Pancreas (tissue), 10 donors: ENCODE data around the gene CDK19. TPM values are rescaled to one million over a fixed set of nuclear protein-coding genes. Genes with fewer than 3 reads are reported as not detected.

Experiments used
- ATAC-seq, 4 donors: fragments of 200-7000 bp; cut with Tn5 transposase; one replicate each; pipeline versions ENCODE4 v1.8.0 to v1.9.1; 2020; ENCODE audit warnings: mild to moderate bottlenecking in 4 of 4, moderate library complexity in 4 of 4
- DNase-seq, 6 donors: peaks; one replicate each; pipeline ENCODE4 v3.0.0-alpha.2; 2020
- FAIRE-seq: peaks from 2 replicates; lab custom pipeline; 2012; peaks lifted over from hg19 to GRCh38; lab: Jason Lieb, UNC
- H3K27ac ChIP-seq, 4 donors: fragments of 200-600 bp; sonication (generic); 1 replicate in 3 of 4; 2 replicates in 1 of 4; pipeline versions ENCODE4 v1.5.0 to v1.8.0; 2020
- H3K27me3 ChIP-seq, 4 donors: fragments of 200-600 bp; one replicate each; pipeline ENCODE4 v1.8.0; 2021
- H3K36me3 ChIP-seq, 3 donors: fragments of 200-600 bp; sonication (generic) in 1 of 3; one replicate each; pipeline versions ENCODE4 v1.5.0 to v1.8.0; 2020 to 2021
- H3K4me1 ChIP-seq, 3 donors: fragments of 200-600 bp; one replicate each; pipeline ENCODE4 v1.8.0; 2021
- H3K4me3 ChIP-seq, 4 donors: fragments of 200-600 bp; sonication (generic) in 2 of 4; one replicate each; pipeline versions ENCODE4 v1.5.0 to v1.8.0; 2020 to 2021
- H3K9me3 ChIP-seq, 4 donors: fragments of 200-600 bp; one replicate each; pipeline ENCODE4 v1.8.0; 2021
- WGBS, 2 donors: extraction: QIAGEN DNeasy Blood & Tissue Kit; methylation state at CpG; one replicate each; pipeline ENCODE4 v1.1.7; 2013; 5-methylcytosine and 5-hydroxymethylcytosine counted together
- intact Hi-C, 3 donors: fragments of 100-400 bp; cut with DNase I; formaldehyde crosslinking; loops; one replicate each; pipeline versions ENCODE4 v1.11.1 to v1.14.2; 2022
- polyA plus RNA-seq, 2 donors: library from polyadenylated mRNA; stranded (reverse); fragments of 200-250 nt; gene quantifications; one replicate each; pipeline ENCODE4 v1.2.3, GENCODE V29; 2013
- total RNA-seq, 6 donors: library from RNA; stranded (reverse); fragmentation: NEBNext Ultra II Directional in 4 of 6; extraction: Animal tissue kit (Norgen Biotek cat#: 25700) in 4 of 6; gene quantifications; one replicate each; pipeline versions ENCODE4 v1.2.1 to v1.2.4, GENCODE V29; 2021 to 2023
- TF ChIP-seq, protein P1 (sequence below), 4 donors: fragments of 200-600 bp; sonication (generic) in 3 of 4; IDR thresholded peaks; one replicate each; pipeline versions ENCODE4 v1.5.0 to v1.8.0; 2021; ENCODE audit warnings: antibody characterized with exemption in 4 of 4
- donor health status: healthy with polysubstance abuse.
- donor health status: DM: no; HTN: no; CAD: no; lungs with moderate emphysema.
- donor health status: DM: no; HTN: no; CAD: no.
- donor health status: control.
- donor health status: control.
- donor health status: Bipolar disorder and iron deficiency.
- donor health status: DM: yes; HTN: yes; CAD: no.
- donor health status: DM: no; HTN: no; CAD: no.
- donor health status: DM: no; HTN: no; CAD: no.
- donor health status: DM: yes; HTN: yes; CAD: no.

Gene CDK19
- total and polyA plus RNA-seq, 8 donors, result 2.4 to 14.7 (median 4.7) TPM

GRCh38 chr6:110665600-110665999 lies 149.7 kb downstream of the CDK19 start:
- no peak overlapping the region for H3K4me3 ChIP-seq
- DNase-seq, result no peak
- TF ChIP-seq, protein P1, sequence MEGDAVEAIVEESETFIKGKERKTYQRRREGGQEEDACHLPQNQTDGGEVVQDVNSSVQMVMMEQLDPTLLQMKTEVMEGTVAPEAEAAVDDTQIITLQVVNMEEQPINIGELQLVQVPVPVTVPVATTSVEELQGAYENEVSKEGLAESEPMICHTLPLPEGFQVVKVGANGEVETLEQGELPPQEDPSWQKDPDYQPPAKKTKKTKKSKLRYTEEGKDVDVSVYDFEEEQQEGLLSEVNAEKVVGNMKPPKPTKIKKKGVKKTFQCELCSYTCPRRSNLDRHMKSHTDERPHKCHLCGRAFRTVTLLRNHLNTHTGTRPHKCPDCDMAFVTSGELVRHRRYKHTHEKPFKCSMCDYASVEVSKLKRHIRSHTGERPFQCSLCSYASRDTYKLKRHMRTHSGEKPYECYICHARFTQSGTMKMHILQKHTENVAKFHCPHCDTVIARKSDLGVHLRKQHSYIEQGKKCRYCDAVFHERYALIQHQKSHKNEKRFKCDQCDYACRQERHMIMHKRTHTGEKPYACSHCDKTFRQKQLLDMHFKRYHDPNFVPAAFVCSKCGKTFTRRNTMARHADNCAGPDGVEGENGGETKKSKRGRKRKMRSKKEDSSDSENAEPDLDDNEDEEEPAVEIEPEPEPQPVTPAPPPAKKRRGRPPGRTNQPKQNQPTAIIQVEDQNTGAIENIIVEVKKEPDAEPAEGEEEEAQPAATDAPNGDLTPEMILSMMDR (IDR thresholded peaks at IDR 0.05), result no peak
- no peaks in the 10 kb centered on the region for H3K27me3 ChIP-seq
- intact Hi-C loops, result no loop called here
- no peaks in the 10 kb centered on the region for H3K4me1 ChIP-seq
- FAIRE-seq, result no peak
- no peak overlapping the region for H3K27ac ChIP-seq
- H3K9me3 ChIP-seq, result no peaks in the 10 kb centered on the region
- H3K36me3 ChIP-seq, result no peaks in the 10 kb centered on the region
- 89 to 96% methylated on average over 7 of the region's 7 CpGs for WGBS, 2 donors
- no peak for ATAC-seq

- no peaks in the 10 kb centered on the region for H3K9me3 ChIP-seq
- intact Hi-C loops, result no loop called here
- FAIRE-seq, result peak; percentile 70
- H3K27ac ChIP-seq, result no peak overlapping the region
- H3K27me3 ChIP-seq, result no peaks in the 10 kb centered on the region
- peak in 2 of 4 donors; percentile 70 for ATAC-seq
- no peak overlapping the region for H3K4me3 ChIP-seq
- 39 to 49% methylated on average over 1 of the region's 1 CpG for whole genome bisulfite sequencing, 2 donors
- TF ChIP-seq, protein P1 (IDR thresholded peaks at IDR 0.05), result no peak
- H3K36me3 ChIP-seq, result no peaks in the 10 kb centered on the region
- DNase-seq, result no peak
- no peaks in the 10 kb centered on the region for H3K4me1 ChIP-seq
These were observed 150.3 kb downstream of the CDK19 start for GRCh38 chr6:110664933-110665332.

- H3K36me3 ChIP-seq, result no peaks in the 10 kb centered on the region
- WGBS, 2 donors, result 42 to 57% methylated on average over 1 of the region's 1 CpG
- H3K27ac ChIP-seq, result no peak overlapping the region
- ATAC-seq, result no peak
- H3K27me3 ChIP-seq, result no peaks in the 10 kb centered on the region
- no peaks in the 10 kb centered on the region for H3K4me1 ChIP-seq
- TF ChIP-seq, protein P1 (IDR thresholded peaks at IDR 0.05), result no peak
- intact Hi-C loops, result no loop called here
- no peak overlapping the region for H3K4me3 ChIP-seq
- DNase-seq, result no peak
- H3K9me3 ChIP-seq, result no peaks in the 10 kb centered on the region
- FAIRE-seq, result peak; percentile 81
These were observed 152.6 kb downstream of the CDK19 start for GRCh38 chr6:110662490-110663211.

GRCh38 chr6:110661414-110661813 lies 153.9 kb downstream of the CDK19 start:
- H3K27me3 ChIP-seq, result no peaks in the 10 kb centered on the region
- H3K36me3 ChIP-seq, result no peaks in the 10 kb centered on the region
- no peak for ATAC-seq
- FAIRE-seq, result no peak
- TF ChIP-seq, protein P1 (IDR thresholded peaks at IDR 0.05), result no peak
- no peak for DNase-seq
- WGBS, 2 donors, result 94 to 100% methylated on average over 2 of the region's 2 CpGs
- H3K9me3 ChIP-seq, result no peaks in the 10 kb centered on the region
- intact Hi-C loops, result no loop called here
- H3K27ac ChIP-seq, result no peak overlapping the region
- peaks cover 0 to 3% (median under 1%) of the 10 kb centered on the region in 3 donors for H3K4me1 ChIP-seq
- H3K4me3 ChIP-seq, result no peak overlapping the region

GRCh38 chr6:110660066-110660655 lies 155.1 kb downstream of the CDK19 start:
- WGBS, 2 donors, result 88 to 93% methylated on average over 9 of the region's 9 CpGs
- FAIRE-seq, result no peak
- no peak for ATAC-seq

More at GRCh38 chr6:110660066-110660655, 155.1 kb downstream of the CDK19 start:
- no peaks in the 10 kb centered on the region for H3K9me3 ChIP-seq
- H3K27me3 ChIP-seq, result no peaks in the 10 kb centered on the region
- H3K4me3 ChIP-seq, result no peak overlapping the region
- DNase-seq, result no peak
- TF ChIP-seq, protein P1 (IDR thresholded peaks at IDR 0.05), result no peak
- peaks cover 0 to 9% (median 6%) of the 10 kb centered on the region in 3 donors for H3K4me1 ChIP-seq
- intact Hi-C loops, result no loop called here
- H3K27ac ChIP-seq, result no peak overlapping the region
- no peaks in the 10 kb centered on the region for H3K36me3 ChIP-seq
